GM18511 (cell line): ENCODE results near the gene VPS52.
A peak's percentile ranks its signal among the peaks of the same experiment; 100 is the strongest.
"Not testable (repeated sequence)": the region's sequence is repeated elsewhere in the genome, so short reads cannot be mapped to it uniquely, and the experiment has no call there.

Experiments used
- ATAC-seq: cut with Tn5 transposase; IDR thresholded peaks from one replicate; pipeline ENCODE4 v1.9.1; 2021; ENCODE audit warnings: mild to moderate bottlenecking, moderate library complexity; ENCODE audit not compliant: unreplicated experiment

VPS52 gene

GRCh38 chr6:33251395-33252012 is 20.2 kb downstream of the VPS52 start:
- no peak for ATAC-seq

DNA sequence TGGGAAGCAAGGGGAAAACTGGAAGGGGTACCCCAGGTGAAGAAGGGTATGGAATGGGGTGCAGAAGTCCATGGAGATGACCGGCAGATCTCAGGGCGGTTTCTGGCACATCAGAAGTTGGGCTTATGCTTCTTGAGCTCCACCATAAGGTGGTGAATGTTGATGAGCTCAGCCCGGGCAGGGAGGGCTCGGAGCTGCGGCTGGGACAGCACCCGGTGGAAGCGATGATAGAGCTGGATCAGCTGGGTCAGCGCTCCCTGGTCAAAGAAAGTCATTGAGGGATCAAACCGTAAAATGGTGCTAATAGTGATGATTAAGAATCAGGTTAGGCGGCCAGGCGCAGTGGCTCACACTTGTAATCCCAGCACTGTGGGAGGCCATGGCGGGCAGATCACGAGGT is 20.9 kb downstream of the VPS52 start:
- ATAC-seq, result no peak

DNA sequence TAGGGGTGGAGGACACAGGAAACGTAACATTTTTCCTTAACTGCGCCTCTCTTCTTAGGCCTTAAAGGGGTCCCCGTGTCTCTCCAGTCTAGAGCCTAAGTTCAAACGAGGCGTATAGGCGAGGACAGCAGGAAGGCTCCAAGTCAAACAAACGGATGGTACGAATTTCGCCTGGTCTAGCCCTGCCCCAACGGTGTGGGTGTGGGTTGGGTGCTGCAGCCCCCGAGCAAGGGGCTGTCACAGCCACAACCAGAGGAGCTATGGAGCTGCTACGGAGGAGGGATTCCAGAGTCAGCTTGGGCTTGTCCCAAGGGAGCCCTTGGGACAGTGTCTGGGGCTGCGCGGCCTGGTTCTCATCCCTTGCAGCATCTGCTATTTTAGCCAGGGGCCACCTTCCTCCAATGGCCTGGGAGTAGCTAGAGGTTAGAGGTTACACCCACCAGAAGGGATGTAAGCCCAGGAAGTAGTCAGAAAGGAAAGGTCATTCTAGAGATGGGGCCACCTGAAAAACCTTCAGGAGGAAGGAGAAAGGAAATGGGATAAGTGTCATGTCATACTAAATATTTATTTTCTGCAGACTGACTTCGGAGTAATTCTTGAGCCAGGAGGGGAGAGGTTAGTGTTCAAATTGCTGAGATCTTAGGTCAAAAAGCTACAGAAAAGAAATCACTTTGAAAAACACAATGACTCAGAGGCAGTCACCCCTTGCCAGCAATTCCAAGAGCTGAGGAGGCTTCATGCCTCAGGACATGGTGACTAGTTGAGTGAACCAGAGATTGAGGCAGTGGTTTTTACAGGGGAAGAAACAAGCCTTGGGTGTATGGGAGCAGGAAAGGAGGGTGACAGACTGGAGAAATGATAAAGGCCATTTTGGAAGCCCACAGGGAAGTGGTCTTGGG is 21.7 kb downstream of the VPS52 start:
- no peak for ATAC-seq

DNA sequence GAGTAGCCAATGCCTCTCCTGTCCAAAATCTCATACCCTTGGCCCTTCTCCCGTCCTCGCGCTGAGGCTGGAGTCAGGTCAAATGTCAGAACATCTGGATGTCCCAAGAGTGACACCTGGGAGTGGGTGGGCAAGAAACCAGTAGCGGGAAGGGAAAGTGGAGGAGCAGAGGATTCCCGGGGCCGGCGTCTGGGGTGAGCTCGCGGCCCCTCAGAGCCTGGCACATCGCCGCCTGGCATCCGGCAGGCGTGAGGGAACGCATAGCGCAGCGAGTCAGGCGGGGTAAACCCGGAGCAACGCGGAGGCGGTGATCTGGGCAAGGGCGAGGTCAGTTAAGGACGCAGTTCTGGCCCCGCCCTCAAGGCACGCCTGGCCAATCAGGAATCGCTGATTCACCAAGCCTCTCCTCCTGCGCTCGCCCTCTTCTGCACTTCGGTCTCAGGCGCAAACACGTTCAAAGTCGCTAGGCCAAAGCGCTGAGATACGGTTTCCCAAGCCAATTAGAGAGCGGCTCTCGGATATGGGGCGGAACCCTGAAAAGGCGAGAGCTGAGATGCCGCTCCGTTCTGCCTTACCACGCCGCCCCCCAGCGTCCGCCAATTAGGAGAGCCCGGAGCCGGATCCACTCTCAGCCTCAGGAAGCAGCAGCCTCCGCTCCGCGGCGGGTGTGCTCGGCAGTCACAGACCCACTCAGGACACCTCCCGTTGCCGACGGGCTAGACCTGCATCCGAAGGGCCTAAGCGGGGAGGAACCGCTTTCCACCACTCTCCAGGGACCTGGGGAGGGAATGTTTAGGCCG is 22.5 kb downstream of the VPS52 start:
- ATAC-seq, result peak; percentile 90

- peak; percentile 14 for ATAC-seq
Observed at GRCh38 chr6:33248643-33248931, 23.1 kb downstream of the VPS52 start.

DNA sequence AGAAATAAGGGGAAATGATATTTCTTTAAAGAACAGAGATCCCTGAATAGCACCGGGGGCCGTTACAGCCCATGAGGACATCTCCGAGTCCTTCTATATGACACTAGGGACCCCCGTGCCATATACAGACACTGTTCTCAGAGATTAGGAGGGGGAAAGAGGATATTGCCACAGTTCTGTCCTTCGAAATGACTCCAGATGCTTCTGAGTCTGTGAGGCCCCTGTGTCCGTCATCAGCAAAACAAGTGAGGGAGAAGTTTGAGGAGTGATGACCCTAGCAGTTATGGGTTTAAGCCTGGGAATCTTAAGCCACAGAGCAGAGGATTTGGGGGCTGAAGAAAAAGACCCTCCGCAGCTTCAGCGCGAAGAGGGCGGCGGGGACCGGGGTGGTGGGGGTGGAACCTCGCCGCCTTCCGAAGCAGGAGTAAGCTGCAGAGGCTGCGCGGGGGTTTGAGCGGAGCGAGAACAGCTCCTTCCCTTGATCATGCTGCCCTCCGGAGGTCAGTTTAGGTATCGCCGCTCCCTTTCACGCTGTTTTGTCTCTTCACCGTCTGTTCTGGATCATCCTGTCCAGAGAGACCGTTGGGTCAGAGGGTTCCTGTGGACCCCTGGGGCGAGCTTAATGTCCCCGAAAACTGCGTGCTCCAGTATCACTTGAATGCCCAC is 23.6 kb downstream of the VPS52 start:
- peak; percentile 43 for ATAC-seq

GRCh38 chr6:33243476-33243875 is 28.2 kb downstream of the VPS52 start:
- ATAC-seq, result no peak

GRCh38 chr6:33241968-33242367 is 29.7 kb downstream of the VPS52 start:
- no peak for ATAC-seq

DNA sequence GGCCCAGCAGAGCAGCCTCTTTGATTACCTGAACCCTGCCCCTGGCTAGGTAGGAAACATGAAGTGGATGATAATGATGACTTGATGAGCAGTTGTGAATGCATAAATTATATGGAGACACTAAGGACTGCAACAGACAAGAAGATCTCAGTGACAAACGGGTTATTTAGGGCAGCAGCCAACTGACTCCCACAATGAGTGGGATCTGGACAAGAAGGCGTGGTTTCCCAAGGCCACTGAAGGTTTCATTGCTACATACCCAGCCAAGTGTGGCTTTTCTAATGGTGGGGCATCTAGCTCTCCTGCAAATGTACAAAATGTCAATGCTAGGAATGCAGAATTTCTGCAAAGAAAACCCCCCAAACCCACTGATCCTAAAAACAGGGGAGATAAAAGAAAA is 33.9 kb downstream of the VPS52 start:
- no peak for ATAC-seq

GRCh38 chr6:33236852-33237251 is 34.8 kb downstream of the VPS52 start:
- ATAC-seq, result no peak

GRCh38 chr6:33236328-33236727 is 35.3 kb downstream of the VPS52 start:
- no peak for ATAC-seq

DNA sequence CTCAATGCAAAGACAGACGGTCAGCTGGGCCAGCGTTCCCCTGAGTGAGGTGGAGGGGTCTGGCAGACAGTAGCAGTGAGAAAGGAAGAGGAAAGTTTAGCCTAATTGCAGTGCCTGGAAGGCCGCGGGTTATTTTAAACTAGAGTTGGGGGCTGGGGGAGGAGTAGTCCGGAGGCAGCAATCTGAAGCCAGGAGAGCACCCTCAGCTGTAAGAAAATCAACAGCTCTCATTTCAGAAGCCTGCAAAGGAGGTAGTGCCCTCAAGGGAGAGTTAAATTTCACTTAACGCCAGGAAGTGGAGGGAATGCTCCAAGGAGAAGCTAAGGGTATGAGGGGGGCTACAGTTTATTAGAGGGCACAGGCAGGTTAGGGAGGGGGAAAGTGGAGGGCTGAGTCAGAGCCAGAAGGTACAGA is 36.4 kb downstream of the VPS52 start:
- no peak for ATAC-seq

- not testable (repeated sequence) for ATAC-seq
Observed at GRCh38 chr6:33226503-33227120, 45.1 kb downstream of the VPS52 start.

- ATAC-seq, result no peak
Observed at GRCh38 chr6:33217681-33218080, 54.0 kb downstream of the VPS52 start.

GRCh38 chr6:33217246-33217645 is 54.4 kb downstream of the VPS52 start:
- ATAC-seq, result no peak

- no peak for ATAC-seq
Observed at GRCh38 chr6:33216117-33216649, 55.5 kb downstream of the VPS52 start.

DNA sequence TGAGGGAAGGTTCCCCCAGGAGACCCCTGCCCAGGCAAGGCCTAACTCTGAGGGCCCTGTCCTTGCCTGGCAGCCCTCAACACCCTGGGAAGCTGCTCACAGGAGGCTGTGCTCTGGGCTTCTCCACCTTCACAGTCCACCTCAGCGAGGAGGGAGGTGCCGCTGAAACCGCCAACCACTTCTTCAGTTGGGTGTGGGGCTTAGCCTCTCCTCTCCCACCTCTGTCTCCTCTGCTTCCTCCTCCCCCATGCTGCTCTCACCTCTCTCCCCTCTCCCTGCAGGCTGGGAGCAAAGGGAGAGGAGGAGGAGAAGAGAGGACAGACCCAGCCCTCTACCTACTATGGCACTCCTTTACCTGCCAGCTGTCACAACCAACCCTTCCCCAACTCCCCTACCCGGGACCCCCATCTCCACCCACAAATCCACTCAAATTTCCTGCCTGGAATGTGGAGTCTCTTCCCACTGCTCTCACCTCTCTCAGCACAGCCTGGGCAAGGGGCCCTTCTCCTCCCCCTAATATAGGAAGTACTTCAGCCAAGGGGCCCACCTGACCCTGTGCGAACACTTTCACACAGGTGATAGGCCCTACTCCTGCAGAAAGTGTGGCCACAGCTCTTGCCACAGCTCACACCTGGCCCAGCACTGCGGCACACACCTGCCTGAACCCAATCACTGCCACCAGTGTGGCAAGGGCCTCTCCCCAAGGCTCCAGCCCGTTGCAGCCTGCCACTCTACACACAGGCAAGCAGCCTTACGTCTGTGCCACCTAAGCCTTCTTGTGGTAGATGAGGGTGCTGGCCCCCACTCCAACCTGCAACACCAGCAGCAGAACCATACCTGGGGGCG is 56.2 kb downstream of the VPS52 start:
- ATAC-seq, result no peak

- no peak for ATAC-seq
Observed at GRCh38 chr6:33213989-33214335, 57.7 kb downstream of the VPS52 start.

DNA sequence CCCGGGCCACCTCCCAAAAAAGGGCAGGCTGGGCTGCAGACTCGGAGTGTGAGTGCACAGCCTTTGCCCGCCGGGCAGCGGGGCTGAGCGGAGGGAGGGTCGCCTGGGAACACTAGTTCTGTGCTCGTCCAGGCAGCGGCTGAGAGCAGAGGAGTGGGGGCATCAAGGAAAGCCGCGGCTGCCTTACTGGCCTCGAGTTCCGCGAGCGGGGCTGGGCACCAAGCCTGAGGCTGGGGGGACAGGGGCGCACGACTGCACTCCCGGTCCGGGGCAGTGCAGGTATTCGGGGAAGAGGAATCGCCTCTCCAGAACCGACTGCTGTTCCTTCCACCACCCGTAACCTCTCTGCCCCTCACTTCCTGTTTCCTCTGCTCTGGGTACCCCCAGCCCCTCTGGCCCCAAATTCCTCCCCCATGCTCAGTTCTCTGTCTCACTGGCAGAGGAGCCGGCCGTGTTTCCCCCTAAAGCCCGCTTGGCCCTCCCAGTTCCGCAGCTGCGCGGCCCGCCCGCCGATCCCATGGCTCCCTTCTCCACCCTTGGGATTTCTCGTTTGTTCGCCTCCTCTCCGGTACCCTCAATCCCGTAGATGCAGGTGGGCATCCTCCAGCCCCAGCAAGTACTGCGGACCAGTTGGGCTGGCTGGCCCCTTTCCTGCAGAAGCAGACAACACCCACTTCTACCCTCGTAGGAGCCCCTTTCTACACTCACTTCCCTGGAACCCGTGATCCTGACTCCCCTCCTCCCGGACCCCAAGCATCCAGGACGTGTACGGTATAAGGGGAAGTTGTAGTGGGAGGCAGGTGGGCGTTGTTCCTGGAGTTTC is 58.3 kb downstream of the VPS52 start:
- ATAC-seq, result no peak
